Measurements from ENCODE around the gene CCDC137.
A peak's percentile ranks its signal among the peaks of the same experiment; 100 is the strongest.

DNA sequence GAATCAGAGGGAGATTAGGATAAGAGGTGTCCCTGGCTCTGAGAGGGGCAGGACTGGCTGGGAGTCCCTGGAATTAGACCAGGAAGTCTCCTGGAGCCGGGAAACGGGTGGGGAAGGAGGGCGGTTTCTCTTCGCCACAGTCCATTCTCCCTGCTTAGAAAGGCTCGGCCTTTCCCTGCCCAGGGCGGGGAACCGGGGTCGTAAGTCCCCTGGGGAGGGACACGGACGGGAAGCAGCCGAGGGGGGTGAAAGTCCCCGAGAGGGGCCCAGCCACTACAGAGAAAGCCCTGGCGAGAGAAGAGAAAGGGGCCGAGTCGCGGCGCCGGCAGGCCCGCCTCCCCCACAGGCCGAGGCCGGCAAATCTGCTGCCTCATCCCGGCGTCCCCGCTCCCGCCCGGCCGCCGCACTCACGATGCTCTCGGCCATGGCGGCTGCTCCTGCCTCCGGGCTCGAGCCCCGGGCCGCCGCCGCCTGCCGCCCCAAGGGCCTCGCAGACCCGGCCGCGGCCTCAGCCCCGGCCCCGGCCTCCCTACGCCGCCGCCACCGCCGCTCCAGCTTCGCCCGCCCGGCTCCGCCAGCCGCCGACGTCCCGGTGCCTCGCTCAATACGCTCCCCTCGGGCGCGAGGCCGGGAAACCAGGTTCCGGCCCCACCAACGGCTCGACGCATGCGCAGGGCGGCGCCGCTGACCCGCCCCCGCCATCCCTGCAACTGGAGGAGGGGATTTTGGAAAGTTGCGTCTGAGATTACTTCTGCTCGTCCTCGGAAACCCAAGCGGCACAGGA, 29.8 kb upstream of the CCDC137 start, which contains the start of the genes NPLOC4 and TSPAN10:
- TF ChIP-seq POLR2AphosphoS5 (IDR thresholded peaks at IDR 0.05): peak; percentile 93
- TF ChIP-seq, protein P1, sequence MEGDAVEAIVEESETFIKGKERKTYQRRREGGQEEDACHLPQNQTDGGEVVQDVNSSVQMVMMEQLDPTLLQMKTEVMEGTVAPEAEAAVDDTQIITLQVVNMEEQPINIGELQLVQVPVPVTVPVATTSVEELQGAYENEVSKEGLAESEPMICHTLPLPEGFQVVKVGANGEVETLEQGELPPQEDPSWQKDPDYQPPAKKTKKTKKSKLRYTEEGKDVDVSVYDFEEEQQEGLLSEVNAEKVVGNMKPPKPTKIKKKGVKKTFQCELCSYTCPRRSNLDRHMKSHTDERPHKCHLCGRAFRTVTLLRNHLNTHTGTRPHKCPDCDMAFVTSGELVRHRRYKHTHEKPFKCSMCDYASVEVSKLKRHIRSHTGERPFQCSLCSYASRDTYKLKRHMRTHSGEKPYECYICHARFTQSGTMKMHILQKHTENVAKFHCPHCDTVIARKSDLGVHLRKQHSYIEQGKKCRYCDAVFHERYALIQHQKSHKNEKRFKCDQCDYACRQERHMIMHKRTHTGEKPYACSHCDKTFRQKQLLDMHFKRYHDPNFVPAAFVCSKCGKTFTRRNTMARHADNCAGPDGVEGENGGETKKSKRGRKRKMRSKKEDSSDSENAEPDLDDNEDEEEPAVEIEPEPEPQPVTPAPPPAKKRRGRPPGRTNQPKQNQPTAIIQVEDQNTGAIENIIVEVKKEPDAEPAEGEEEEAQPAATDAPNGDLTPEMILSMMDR (IDR thresholded peaks at IDR 0.05): peak in 1 of 4 experiments; percentile 24

Measured in prostate gland (tissue), 2 donors.